Measurements from ENCODE around the gene EDNRA.

The EDNRA gene

DNA sequence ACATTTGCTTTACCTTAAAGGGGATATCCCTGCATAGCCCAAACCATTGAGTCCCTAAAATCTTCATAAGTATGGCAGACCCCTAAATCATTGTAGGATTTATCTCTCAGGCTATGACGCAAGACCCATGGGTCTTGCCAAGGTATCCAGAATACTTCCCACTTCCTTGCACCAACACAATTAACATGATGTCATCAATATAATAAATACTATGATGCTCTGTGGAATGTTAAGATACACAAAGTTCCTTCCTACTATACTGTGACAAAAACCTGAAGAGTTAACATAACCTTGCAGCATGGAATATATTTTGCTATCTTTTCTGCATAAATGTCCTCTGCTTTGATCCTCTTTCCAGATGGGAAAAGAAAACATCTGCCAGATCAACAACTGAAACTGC is 86.4 kb downstream of the EDNRA start:
- TF ChIP-seq POLR2AphosphoS5 (IDR thresholded peaks at IDR 0.05; ENCODE audit: low read depth, low read length), result no peak

DNA sequence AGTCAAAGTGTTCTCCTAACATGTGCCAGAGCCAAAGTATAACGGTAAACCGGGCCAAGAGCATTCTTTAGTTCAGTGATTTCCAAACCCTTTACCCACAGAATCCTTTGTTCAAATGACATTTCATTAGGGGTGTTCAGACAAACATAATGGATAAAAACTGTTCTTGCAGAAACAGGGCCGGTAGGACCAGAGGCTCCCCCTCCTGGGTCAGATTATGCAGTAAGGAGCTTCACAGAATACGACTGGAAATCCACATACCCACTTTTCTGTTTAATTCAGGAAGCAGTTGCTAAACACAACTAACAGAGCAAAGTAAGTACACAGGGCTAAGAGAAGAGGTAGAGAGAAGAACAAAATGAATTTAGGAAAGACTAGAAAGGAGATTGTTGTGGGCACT is 89.7 kb downstream of the EDNRA start:
- TF ChIP-seq FOXP2 (optimal IDR thresholded peaks at IDR 0.05; ENCODE audit: borderline replicate concordance, extremely low read depth, extremely low read length, insufficient read depth) (no peak), POLR2AphosphoS5 (IDR thresholded peaks at IDR 0.05; ENCODE audit: low read depth, low read length) (no peak), SIN3A (IDR thresholded peaks at IDR 0.05; ENCODE audit: borderline replicate concordance, insufficient read depth, low read length) (no peak), TAF1 (IDR thresholded peaks at IDR 0.05; ENCODE audit: borderline replicate concordance, insufficient read depth, low read length) (no peak)
- TF ChIP-seq, protein P1, sequence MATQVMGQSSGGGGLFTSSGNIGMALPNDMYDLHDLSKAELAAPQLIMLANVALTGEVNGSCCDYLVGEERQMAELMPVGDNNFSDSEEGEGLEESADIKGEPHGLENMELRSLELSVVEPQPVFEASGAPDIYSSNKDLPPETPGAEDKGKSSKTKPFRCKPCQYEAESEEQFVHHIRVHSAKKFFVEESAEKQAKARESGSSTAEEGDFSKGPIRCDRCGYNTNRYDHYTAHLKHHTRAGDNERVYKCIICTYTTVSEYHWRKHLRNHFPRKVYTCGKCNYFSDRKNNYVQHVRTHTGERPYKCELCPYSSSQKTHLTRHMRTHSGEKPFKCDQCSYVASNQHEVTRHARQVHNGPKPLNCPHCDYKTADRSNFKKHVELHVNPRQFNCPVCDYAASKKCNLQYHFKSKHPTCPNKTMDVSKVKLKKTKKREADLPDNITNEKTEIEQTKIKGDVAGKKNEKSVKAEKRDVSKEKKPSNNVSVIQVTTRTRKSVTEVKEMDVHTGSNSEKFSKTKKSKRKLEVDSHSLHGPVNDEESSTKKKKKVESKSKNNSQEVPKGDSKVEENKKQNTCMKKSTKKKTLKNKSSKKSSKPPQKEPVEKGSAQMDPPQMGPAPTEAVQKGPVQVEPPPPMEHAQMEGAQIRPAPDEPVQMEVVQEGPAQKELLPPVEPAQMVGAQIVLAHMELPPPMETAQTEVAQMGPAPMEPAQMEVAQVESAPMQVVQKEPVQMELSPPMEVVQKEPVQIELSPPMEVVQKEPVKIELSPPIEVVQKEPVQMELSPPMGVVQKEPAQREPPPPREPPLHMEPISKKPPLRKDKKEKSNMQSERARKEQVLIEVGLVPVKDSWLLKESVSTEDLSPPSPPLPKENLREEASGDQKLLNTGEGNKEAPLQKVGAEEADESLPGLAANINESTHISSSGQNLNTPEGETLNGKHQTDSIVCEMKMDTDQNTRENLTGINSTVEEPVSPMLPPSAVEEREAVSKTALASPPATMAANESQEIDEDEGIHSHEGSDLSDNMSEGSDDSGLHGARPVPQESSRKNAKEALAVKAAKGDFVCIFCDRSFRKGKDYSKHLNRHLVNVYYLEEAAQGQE (IDR thresholded peaks at IDR 0.05; ENCODE audit: insufficient read depth in 1 of 2, low read depth in 2 of 2, low read length in 2 of 2), result no peak

DNA sequence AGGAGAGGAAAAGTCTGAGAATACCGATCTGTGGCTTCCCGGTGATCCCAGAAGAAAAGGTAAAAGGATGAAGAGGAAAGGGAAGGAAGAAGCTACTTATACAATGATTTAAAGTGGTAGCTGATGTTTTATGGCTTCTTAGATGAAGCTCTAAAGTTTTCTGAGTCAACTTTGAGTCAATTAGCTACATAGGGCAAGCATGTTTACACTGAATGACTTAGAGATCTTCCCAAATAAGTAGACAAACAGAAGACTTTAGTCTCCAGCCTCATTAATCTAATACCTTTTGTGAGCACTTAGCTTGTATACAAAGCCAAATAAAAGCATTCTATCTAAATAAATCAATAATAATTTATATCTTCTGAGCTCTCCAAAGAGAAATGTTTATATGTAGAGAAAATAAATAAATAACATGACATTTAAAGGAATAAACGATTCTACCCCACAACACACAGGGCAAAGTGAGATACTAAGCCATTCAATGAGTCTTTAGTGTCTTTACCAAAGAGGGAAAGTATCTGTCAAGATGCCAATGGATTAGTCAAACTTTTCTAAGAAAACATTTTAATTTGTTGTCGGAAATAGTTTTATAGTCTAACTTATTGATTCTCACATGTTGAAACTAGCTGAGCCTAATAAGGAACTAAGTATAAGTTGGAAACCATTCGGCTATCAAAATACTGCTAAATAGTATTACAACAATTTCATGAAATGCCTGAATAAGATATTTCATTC is 90.3 kb downstream of the EDNRA start:
- TF ChIP-seq, protein P1 (IDR thresholded peaks at IDR 0.05; ENCODE audit: insufficient read depth in 1 of 2, low read depth in 2 of 2, low read length in 2 of 2), result no peak
- TF ChIP-seq SIN3A (IDR thresholded peaks at IDR 0.05; ENCODE audit: borderline replicate concordance, insufficient read depth, low read length) (no peak), POLR2AphosphoS5 (IDR thresholded peaks at IDR 0.05; ENCODE audit: low read depth, low read length) (no peak), FOXP2 (optimal IDR thresholded peaks at IDR 0.05; ENCODE audit: borderline replicate concordance, extremely low read depth, extremely low read length, insufficient read depth) (no peak), TAF1 (IDR thresholded peaks at IDR 0.05; ENCODE audit: borderline replicate concordance, insufficient read depth, low read length) (no peak)

DNA sequence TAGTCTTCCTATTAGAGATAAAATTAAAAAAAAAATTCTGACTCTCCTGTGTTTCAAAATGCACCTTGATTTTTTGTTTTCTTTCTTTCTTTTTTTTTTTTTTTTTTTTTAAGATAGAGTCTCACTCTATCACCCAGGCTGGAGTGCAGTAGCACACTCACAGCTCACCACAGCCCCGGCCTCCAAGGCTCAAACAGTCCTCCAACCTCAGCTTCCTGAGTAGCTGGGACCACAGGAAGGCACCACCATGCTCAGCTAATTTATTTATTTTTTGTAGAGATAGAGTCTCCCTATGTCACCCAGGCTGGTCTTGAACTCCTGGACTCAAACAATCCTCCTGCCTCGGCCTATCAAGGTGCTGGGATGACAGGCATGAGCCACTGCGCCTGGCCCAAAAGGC is 95.2 kb downstream of the EDNRA start:
- TF ChIP-seq POLR2AphosphoS5 (IDR thresholded peaks at IDR 0.05; ENCODE audit: low read depth, low read length) (no peak), SIN3A (IDR thresholded peaks at IDR 0.05; ENCODE audit: borderline replicate concordance, insufficient read depth, low read length) (no peak)

DNA sequence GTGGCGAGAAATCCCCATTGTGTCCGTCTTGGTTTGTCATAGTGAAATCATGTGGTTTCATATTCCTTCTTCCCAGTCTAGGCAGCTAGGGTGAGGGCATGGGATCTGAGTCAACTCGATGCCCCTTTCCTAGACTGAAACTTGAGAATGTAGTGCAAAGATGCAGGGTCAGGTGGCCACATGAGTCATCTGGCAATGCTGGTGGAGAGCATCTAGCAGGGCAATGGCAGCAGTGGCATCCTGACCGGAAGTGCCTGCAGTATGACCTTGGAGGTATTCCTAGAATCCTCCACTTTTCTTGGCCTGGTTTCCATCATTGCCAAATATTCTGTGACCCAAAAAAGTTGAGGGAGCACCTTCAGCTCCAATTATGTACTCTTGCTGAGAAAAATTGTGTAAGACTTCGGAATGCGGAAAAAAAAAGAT is 97.2 kb downstream of the EDNRA start:
- TF ChIP-seq, protein P1 (IDR thresholded peaks at IDR 0.05; ENCODE audit: insufficient read depth in 1 of 2, low read depth in 2 of 2, low read length in 2 of 2), result no peak
- TF ChIP-seq POLR2AphosphoS5 (IDR thresholded peaks at IDR 0.05; ENCODE audit: low read depth, low read length) (no peak), FOXP2 (optimal IDR thresholded peaks at IDR 0.05; ENCODE audit: borderline replicate concordance, extremely low read depth, extremely low read length, insufficient read depth) (no peak), SIN3A (IDR thresholded peaks at IDR 0.05; ENCODE audit: borderline replicate concordance, insufficient read depth, low read length) (no peak), TAF1 (IDR thresholded peaks at IDR 0.05; ENCODE audit: borderline replicate concordance, insufficient read depth, low read length) (no peak)

DNA sequence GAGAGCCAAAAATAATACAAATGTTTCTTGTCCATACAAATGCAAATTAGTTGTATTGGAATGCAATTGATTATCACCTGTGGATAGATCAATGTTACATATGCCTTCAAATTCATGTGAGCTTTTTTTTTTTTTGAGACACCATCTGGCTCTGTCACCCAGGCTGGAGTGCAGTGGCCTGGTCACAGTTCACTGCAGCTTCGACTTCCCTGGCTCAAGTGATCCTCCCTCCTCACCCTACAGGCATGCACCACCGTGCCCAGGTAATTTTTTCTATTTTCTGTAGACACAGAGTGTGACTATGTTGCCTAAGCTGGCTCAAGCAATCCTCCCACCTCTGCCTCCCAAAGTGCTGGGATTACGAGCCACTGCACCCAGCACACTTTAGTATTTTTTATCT is 97.7 kb downstream of the EDNRA start:
- TF ChIP-seq TAF1 (IDR thresholded peaks at IDR 0.05; ENCODE audit: borderline replicate concordance, insufficient read depth, low read length) (no peak), FOXP2 (optimal IDR thresholded peaks at IDR 0.05; ENCODE audit: borderline replicate concordance, extremely low read depth, extremely low read length, insufficient read depth) (no peak), POLR2AphosphoS5 (IDR thresholded peaks at IDR 0.05; ENCODE audit: low read depth, low read length) (no peak), SIN3A (IDR thresholded peaks at IDR 0.05; ENCODE audit: borderline replicate concordance, insufficient read depth, low read length) (no peak)
- TF ChIP-seq, protein P1 (IDR thresholded peaks at IDR 0.05; ENCODE audit: insufficient read depth in 1 of 2, low read depth in 2 of 2, low read length in 2 of 2), result no peak

Measured in PFSK-1 (cell line).